Subcutaneous adipose tissue (tissue), 4 donors: Measurements from ENCODE around the gene UBASH3A. TPM values are rescaled to one million over a fixed set of nuclear protein-coding genes. Genes with fewer than 3 reads are reported as not detected.

Experiments
- total RNA-seq, 4 donors: library from RNA; depleted of rRNA; stranded (reverse); fragments of >200 nt; gene quantifications; one replicate each; pipeline ENCODE4 v1.1.0, GENCODE V29; 2016
- TF ChIP-seq, protein P1 (sequence below): fragments of 450-650 bp; IDR thresholded peaks from one replicate; pipeline ENCODE4 v1.5.1; 2016; ENCODE audit warnings: low read depth, mild to moderate bottlenecking, control low read depth, antibody characterized with exemption, moderate library complexity

The UBASH3A gene
- total RNA-seq, 4 donors from 2014 or later: 0.38 to 1.2 (median 0.66) TPM; not detected in 1

DNA sequence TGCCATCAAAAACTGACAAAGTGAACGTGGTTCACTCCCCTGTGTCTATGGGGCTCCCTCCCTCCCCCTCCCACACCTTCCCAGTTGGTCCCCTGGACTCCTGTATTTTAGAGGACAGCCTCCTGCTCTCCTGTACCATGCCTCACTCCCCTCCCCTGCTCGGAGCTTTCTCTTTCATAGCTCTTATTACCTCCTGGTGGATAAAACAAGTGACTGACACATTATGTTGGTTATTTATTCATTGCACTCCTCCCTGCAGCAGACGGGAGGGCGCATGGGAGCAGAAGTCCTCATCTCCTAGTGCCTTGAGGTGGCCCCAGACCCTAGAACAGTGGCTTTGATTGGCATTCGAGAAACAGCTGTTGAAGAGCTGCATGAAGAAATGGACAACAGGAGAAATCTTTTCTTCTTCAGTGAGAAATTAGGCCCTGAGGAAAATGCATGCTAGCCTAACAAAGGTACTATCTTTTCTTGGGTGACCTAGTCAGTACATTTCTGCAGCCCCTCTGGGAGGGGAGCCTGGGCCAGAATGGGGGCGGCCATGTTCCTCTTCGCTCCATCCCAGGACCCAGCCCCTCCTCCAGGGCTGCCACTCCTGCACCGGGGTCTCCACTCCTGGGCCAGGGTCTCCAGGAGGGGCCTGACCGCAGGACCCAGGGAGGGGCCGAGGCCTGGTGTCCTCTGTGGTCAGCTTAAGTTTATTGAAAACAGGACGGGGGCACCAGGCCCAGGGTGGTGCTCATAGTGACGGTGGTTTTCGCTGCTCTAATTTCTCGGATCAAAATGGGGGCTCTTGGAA lies 36.1 kb upstream of the UBASH3A start:
- TF ChIP-seq, protein P1, sequence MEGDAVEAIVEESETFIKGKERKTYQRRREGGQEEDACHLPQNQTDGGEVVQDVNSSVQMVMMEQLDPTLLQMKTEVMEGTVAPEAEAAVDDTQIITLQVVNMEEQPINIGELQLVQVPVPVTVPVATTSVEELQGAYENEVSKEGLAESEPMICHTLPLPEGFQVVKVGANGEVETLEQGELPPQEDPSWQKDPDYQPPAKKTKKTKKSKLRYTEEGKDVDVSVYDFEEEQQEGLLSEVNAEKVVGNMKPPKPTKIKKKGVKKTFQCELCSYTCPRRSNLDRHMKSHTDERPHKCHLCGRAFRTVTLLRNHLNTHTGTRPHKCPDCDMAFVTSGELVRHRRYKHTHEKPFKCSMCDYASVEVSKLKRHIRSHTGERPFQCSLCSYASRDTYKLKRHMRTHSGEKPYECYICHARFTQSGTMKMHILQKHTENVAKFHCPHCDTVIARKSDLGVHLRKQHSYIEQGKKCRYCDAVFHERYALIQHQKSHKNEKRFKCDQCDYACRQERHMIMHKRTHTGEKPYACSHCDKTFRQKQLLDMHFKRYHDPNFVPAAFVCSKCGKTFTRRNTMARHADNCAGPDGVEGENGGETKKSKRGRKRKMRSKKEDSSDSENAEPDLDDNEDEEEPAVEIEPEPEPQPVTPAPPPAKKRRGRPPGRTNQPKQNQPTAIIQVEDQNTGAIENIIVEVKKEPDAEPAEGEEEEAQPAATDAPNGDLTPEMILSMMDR: no peak

- TF ChIP-seq, protein P1: no peak
These were observed 33.9 kb upstream of the UBASH3A start for GRCh38 chr21:42369821-42370220.

GRCh38 chr21:42370894-42371654 lies 32.6 kb upstream of the UBASH3A start:
- TF ChIP-seq, protein P1: no peak

DNA sequence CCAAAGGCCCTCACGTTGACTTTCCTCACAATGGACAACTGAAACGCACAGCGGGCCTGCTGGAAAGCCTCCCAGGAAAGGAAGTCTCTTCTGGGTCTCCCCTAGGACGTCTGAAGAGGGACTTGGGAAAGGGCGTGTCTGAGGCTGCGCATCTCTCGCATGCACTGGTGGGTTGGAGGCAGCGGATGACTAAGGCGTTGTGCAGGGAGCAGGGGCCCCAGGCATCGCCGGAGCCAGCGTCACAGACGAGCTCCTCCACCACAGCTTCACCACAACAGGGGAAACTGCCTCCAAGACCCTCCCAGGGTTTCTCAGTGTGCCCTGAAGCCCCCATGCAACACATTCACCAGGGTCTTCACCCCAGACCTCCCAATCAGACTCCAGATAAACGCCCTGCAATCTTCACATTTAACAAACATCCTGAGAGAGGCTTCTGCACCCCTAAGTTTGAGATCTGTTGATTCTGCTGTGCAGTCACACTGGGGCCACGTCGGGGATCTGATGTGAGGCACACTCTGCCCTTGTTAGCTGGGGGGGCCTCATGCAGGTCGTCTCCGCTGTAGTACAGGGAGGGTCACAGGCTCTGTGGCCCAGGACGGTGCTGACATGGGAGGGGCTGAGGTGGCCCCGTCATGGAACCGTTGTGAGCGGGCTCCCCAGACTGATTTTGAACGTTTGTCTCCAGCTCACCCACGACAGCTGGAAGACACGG lies 30.4 kb upstream of the UBASH3A start:
- TF ChIP-seq, protein P1: no peak

GRCh38 chr21:42373908-42374455 lies 29.7 kb upstream of the UBASH3A start:
- TF ChIP-seq, protein P1: no peak

GRCh38 chr21:42374457-42374856 lies 29.2 kb upstream of the UBASH3A start:
- TF ChIP-seq, protein P1: no peak
